Activated T-helper 1 cell treated with anti-CD3 and anti-CD28 coated beads, Interleukin-12 subunit alpha, Interleukin-12 subunit beta, Interleukin-2, Interleukin-4 antibody, amounts not matched to agents 30 ng/mL and 10 ng/mL and 1 ng/mL, durations not matched to agents 14 hours and 24 hours and 36 hours (primary cell): Measurements from ENCODE around the gene MTMR12. TPM values are rescaled to one million over a fixed set of nuclear protein-coding genes. Genes with fewer than 3 reads are reported as not detected.

ENCODE experiments used
- DNase-seq: peaks from one replicate; pipeline ENCODE4 v3.0.0; 2021; ENCODE audit warnings: low spot score
- H3K27ac Mint-ChIP-seq: one replicate; pipeline ENCODE4 v1.8.0; 2021; ENCODE audit warnings: mild to moderate bottlenecking, mixed read lengths
- H3K27me3 Mint-ChIP-seq: one replicate; pipeline ENCODE4 v1.8.0; 2022; ENCODE audit warnings: mild to moderate bottlenecking, moderate library complexity, mixed read lengths; ENCODE audit not compliant: insufficient read depth
- H3K36me3 Mint-ChIP-seq: one replicate; pipeline ENCODE4 v1.8.0; 2021; ENCODE audit warnings: low read depth, mixed read lengths
- H3K4me1 Mint-ChIP-seq: one replicate; pipeline ENCODE4 v1.8.0; 2021; ENCODE audit warnings: low read depth, mixed read lengths
- H3K4me3 Mint-ChIP-seq: one replicate; pipeline ENCODE4 v1.8.0; 2021; ENCODE audit warnings: mild to moderate bottlenecking, moderate library complexity, mixed read lengths
- H3K9me3 Mint-ChIP-seq: one replicate; pipeline ENCODE4 v1.8.0; 2021; ENCODE audit warnings: mixed read lengths
- intact Hi-C: fragments of 100-400 bp; cut with micrococcal nuclease; formaldehyde crosslinking; loops from one replicate; pipeline ENCODE4 v1.15.1; 2024
- total RNA-seq: library from RNA; stranded (reverse); gene quantifications from 2 replicates; pipeline ENCODE4 v1.2.3, GENCODE V29; 2022

MTMR12 gene
- total RNA-seq, 1 donor from 2014 or later: 26.2 TPM

GRCh38 chr5:32255540-32255900 is 57.2 kb downstream of the MTMR12 start:
- intact Hi-C loops: no loop called here
- Mint-ChIP-seq H3K36me3 (peaks cover 39% of the 10 kb centered on the region), H3K27me3 (no peaks in the 10 kb centered on the region), H3K4me3 (no peak overlapping the region), H3K27ac (no peak overlapping the region), H3K9me3 (no peaks in the 10 kb centered on the region), H3K4me1 (peaks cover 7% of the 10 kb centered on the region)
- no peak for DNase-seq

DNA sequence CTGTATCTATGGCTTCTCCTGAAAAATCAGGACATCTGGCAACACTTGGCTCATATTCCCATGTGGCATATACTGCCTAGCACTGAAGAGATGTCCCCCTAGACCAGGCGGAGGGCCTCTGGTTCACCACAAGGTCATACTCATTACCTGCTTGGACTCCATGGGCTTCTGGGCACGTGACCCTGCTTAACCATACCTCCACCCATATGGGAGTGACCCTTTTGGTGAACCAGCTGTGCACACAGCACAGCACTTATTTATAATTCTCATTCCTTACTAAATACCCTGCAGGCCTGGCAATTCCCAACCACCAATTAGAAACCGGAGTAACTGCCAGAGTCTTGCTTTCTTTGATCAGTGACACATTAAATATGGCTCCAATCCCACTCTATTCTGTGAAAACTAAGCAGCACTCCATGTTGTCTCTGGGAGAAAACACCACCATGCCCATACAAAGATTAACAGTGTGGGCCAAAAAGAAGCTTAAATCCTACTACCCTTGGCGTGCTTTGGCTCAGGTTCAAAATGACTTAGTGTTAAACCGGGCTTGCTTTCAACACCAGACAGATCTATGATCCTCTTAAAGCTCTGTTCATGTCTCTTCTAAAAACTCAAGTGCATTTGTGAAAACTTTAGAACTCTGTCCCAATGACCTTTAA is 57.7 kb downstream of the MTMR12 start:
- Mint-ChIP-seq H3K4me1 (peaks cover 2% of the 10 kb centered on the region), H3K27me3 (no peaks in the 10 kb centered on the region), H3K9me3 (no peaks in the 10 kb centered on the region), H3K36me3 (peaks cover 35% of the 10 kb centered on the region), H3K27ac (no peak overlapping the region), H3K4me3 (no peak overlapping the region)
- no peak for DNase-seq
- intact Hi-C loops: no loop called here

- Mint-ChIP-seq H3K9me3 (no peaks in the 10 kb centered on the region), H3K27me3 (no peaks in the 10 kb centered on the region), H3K36me3 (peaks cover 34% of the 10 kb centered on the region), H3K4me3 (no peak overlapping the region), H3K4me1 (no peaks in the 10 kb centered on the region), H3K27ac (no peak overlapping the region)
- no peak for DNase-seq
- intact Hi-C loops: no loop called here
These were observed 60.8 kb downstream of the MTMR12 start for GRCh38 chr5:32251871-32252458.

- Mint-ChIP-seq H3K9me3 (no peaks in the 10 kb centered on the region), H3K4me1 (no peaks in the 10 kb centered on the region), H3K27me3 (no peaks in the 10 kb centered on the region), H3K36me3 (peaks cover 25% of the 10 kb centered on the region), H3K4me3 (no peak overlapping the region), H3K27ac (no peak overlapping the region)
- intact Hi-C loops: no loop called here
- no peak for DNase-seq
These were observed 63.1 kb downstream of the MTMR12 start for GRCh38 chr5:32249668-32250067.

DNA sequence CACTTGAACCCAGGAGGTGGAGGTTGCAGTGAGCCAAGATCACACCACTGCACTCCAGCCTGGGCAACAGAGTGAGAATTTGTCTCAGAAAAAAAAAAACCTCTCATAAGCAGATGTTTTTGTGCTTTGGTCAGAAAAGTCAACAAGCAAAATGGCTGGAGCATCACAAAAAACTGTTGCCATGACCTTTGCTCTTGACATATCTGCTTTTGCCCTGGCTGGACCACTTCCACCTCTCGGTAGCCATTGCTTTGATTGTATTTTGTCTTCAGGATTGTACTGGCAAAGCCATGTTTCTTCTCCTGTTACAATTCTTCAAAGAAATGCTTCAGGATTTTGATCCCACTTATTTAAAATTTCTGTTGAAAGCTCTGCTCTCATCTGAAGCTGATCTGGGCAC is 67.0 kb downstream of the MTMR12 start:
- no peak overlapping the region for H3K4me3 Mint-ChIP-seq
- H3K9me3 Mint-ChIP-seq: no peaks in the 10 kb centered on the region
- H3K27me3 Mint-ChIP-seq: no peaks in the 10 kb centered on the region
- H3K4me1 Mint-ChIP-seq: no peaks in the 10 kb centered on the region
- H3K36me3 Mint-ChIP-seq: peaks cover 36% of the 10 kb centered on the region
- no peak overlapping the region for H3K27ac Mint-ChIP-seq
- intact Hi-C loops: no loop called here
- DNase-seq: no peak

DNA sequence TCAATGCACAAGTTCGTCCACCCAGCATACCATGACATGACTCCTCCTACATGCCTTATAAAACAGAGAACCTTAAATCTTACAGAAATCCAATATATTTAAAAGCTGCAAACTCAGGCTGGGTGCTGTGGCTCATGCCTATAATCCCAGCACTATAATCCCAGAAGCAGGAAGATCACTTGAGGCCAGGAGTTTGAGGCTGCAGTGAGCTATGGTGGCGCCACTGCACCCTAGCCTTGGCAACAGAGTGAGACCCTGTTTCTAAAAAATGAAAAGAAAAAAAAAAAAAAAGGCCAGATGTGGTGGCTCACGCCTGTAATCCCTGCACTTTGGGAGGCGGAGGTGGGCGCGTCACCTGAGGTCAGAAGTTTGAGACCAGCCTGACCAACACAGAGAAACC is 68.7 kb downstream of the MTMR12 start:
- H3K4me3 Mint-ChIP-seq: no peak overlapping the region
- no peaks in the 10 kb centered on the region for H3K9me3 Mint-ChIP-seq

GRCh38 chr5:32241034-32241783 is 71.5 kb downstream of the MTMR12 start:
- peaks cover 28% of the 10 kb centered on the region for H3K36me3 Mint-ChIP-seq
- no peaks in the 10 kb centered on the region for H3K27me3 Mint-ChIP-seq
- no peak for DNase-seq
- intact Hi-C loops: no loop called here
- H3K4me1 Mint-ChIP-seq: no peaks in the 10 kb centered on the region
- H3K9me3 Mint-ChIP-seq: no peaks in the 10 kb centered on the region
- no peak overlapping the region for H3K4me3 Mint-ChIP-seq
- H3K27ac Mint-ChIP-seq: no peak overlapping the region

More for the DNA sequence above, 68.7 kb downstream of the MTMR12 start:
- intact Hi-C loops: no loop called here
- H3K4me1 Mint-ChIP-seq: no peaks in the 10 kb centered on the region
- no peak for DNase-seq
- no peaks in the 10 kb centered on the region for H3K27me3 Mint-ChIP-seq
- no peak overlapping the region for H3K27ac Mint-ChIP-seq
- H3K36me3 Mint-ChIP-seq: peaks cover 37% of the 10 kb centered on the region

DNA sequence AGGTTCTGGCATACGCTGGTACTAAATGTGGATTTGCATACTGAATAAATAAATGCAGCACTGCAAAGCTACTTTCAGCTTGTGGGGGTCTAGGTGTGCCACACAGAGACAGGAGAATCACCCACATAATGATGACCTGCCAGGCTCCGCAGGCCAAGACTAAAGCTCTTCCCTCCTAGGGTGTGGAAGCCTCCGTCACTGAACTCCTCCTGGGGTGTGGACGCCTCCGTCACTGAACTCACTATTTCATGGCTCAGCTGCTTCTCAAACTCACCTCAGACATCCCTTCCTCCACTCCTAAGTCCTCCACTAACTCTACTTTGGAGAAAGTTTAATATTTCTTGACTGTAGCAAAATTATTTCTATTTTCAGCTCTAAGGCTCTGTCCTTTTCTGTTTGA is 73.4 kb downstream of the MTMR12 start:
- H3K4me1 Mint-ChIP-seq: no peaks in the 10 kb centered on the region
- no peaks in the 10 kb centered on the region for H3K9me3 Mint-ChIP-seq
- no peaks in the 10 kb centered on the region for H3K27me3 Mint-ChIP-seq
- intact Hi-C loops: no loop called here
- no peak for DNase-seq
- H3K27ac Mint-ChIP-seq: no peak overlapping the region
- peaks cover 37% of the 10 kb centered on the region for H3K36me3 Mint-ChIP-seq
- H3K4me3 Mint-ChIP-seq: no peak overlapping the region

- H3K9me3 Mint-ChIP-seq: no peaks in the 10 kb centered on the region
- intact Hi-C loops: loop anchor here (2.0 kb wide), 1 partner anchor 209 kb away; no protein-coding TSS in a partner anchor
- DNase-seq: no peak
- no peak overlapping the region for H3K27ac Mint-ChIP-seq
- H3K4me3 Mint-ChIP-seq: no peak overlapping the region
- H3K27me3 Mint-ChIP-seq: peaks cover under 1% of the 10 kb centered on the region
- H3K4me1 Mint-ChIP-seq: peaks cover 23% of the 10 kb centered on the region
- H3K36me3 Mint-ChIP-seq: peaks cover 38% of the 10 kb centered on the region
These were observed 78.9 kb downstream of the MTMR12 start for GRCh38 chr5:32233696-32234447.

- H3K27ac Mint-ChIP-seq: no peak overlapping the region
- intact Hi-C loops: loop anchor here (2.0 kb wide), 1 partner anchor 210 kb away; no protein-coding TSS in a partner anchor
These were observed 79.5 kb downstream of the MTMR12 start for GRCh38 chr5:32233220-32233695.

DNA sequence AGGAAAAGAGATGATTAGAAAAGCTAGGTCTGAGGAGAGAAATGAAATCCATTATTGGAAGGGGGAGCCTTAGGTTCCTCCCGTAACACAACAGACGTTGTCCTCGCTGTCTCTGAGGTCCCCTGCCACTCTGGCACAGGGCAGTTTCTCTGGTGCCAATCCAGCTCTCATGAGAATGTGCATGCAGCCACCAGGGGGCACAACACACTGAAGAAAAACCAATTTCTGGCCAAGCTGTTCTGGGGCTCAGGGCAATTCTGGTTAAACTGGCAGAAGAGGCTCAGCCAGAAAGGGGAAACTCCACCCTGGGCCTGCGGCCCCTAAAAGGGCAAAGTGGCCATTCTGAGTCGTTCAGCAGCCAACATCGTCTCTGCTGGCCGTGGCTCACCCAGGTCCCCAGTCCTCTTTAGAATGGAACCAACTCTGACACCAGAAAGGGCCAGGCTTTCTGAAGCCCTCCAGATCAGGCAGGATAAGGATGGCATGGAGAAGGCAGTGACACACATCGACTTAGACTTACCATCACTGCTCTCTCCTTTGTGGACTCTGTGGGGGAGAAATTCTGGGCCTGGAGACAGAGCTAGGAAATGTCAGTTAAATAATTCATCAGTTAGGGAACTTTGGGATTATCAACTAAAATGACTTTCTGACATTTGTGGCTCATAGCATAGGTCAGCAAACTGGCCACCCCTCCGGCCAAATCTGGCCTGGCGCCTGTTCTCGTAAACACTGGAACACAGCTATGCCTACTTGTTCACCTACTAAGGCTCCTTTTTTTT is 80.1 kb downstream of the MTMR12 start:
- H3K4me3 Mint-ChIP-seq: no peak overlapping the region
- peaks cover 41% of the 10 kb centered on the region for H3K36me3 Mint-ChIP-seq
- no peaks in the 10 kb centered on the region for H3K9me3 Mint-ChIP-seq
- peak; percentile 61 for DNase-seq
- peak overlapping the region; percentile 47 for H3K27ac Mint-ChIP-seq
- H3K27me3 Mint-ChIP-seq: peaks cover 1% of the 10 kb centered on the region
- intact Hi-C loops: loop anchor here (1.0 to 2.0 kb wide), 6 partner anchors 58 to 381 kb away; partner anchors contain the start of gene GOLPH3
- H3K4me1 Mint-ChIP-seq: peaks cover 26% of the 10 kb centered on the region

More at GRCh38 chr5:32233220-32233695, 79.5 kb downstream of the MTMR12 start:
- Mint-ChIP-seq H3K27me3 (peaks cover 1% of the 10 kb centered on the region), H3K4me3 (no peak overlapping the region), H3K4me1 (peaks cover 26% of the 10 kb centered on the region), H3K36me3 (peaks cover 41% of the 10 kb centered on the region), H3K9me3 (no peaks in the 10 kb centered on the region)
- DNase-seq: no peak

DNA sequence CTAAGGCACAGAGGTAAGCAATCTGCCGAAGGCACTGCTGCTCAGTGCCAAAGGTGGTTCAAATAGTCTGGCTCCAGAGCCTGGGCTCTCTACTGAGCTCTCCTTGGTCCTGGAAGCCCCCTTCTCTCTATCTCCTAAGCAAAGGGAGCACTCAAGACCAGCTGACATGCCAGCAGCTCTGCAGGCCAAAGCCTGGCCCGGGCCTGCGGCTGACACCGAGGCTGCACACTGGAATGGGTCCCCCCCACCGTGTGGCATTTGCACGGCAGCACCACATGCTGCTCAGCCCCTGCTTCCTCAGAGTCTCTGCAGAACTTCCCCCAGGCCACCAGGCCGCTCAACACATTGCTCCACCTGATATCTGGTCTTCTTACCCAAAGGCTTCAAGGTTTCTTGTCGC is 80.8 kb downstream of the MTMR12 start:
- Mint-ChIP-seq H3K36me3 (peaks cover 38% of the 10 kb centered on the region), H3K4me3 (no peak overlapping the region), H3K27ac (no peak overlapping the region), H3K9me3 (no peaks in the 10 kb centered on the region), H3K27me3 (peaks cover 1% of the 10 kb centered on the region), H3K4me1 (peaks cover 26% of the 10 kb centered on the region)
- intact Hi-C loops: loop anchor here (1.0 to 2.0 kb wide), 6 partner anchors 58 to 381 kb away; partner anchors contain the start of gene GOLPH3
- DNase-seq: no peak
